Subcutaneous adipose tissue (tissue), 4 donors: ENCODE results near the gene PYGM. TPM values are rescaled to one million over a fixed set of nuclear protein-coding genes. Genes with fewer than 3 reads are reported as not detected.

ENCODE experiments used
- CTCF ChIP-seq: fragments of 450-650 bp; IDR thresholded peaks from one replicate; pipeline ENCODE4 v1.5.1; 2016; ENCODE audit warnings: low read depth, mild to moderate bottlenecking, control low read depth, antibody characterized with exemption, moderate library complexity
- total RNA-seq, 4 donors: library from RNA; depleted of rRNA; stranded (reverse); fragments of >200 nt; gene quantifications; one replicate each; pipeline ENCODE4 v1.1.0, GENCODE V29; 2016

The PYGM gene
- total RNA-seq, 4 donors from 2014 or later: 0.51 to 63.7 (median 4.4) TPM

GRCh38 chr11:64778223-64778472 is 18.4 kb upstream of the PYGM start:
- no peak for TF ChIP-seq CTCF

GRCh38 chr11:64777449-64778222 is 17.9 kb upstream of the PYGM start:
- no peak for TF ChIP-seq CTCF

GRCh38 chr11:64776875-64777274 is 17.1 kb upstream of the PYGM start:
- no peak for TF ChIP-seq CTCF

- TF ChIP-seq CTCF: no peak
These were observed 16.7 kb upstream of the PYGM start for GRCh38 chr11:64776425-64776824.

GRCh38 chr11:64774144-64774543 is 14.4 kb upstream of the PYGM start:
- TF ChIP-seq CTCF: no peak

GRCh38 chr11:64772303-64773018 is 12.7 kb upstream of the PYGM start:
- TF ChIP-seq CTCF: no peak

GRCh38 chr11:64771861-64772260 is 12.1 kb upstream of the PYGM start:
- TF ChIP-seq CTCF: no peak
